ENCODE results near the gene SMIM17.
"Not testable (repeated sequence)": the region's sequence is repeated elsewhere in the genome, so short reads cannot be mapped to it uniquely, and the experiment has no call there.

The SMIM17 gene

GRCh38 chr19:56670961-56671612 is 28.1 kb downstream of the SMIM17 start:
- H3K4me3 ChIP-seq (ENCODE audit: low read depth, low read length), result no peak overlapping the region
- TF ChIP-seq CTCF (IDR thresholded peaks at IDR 0.05; ENCODE audit: low read depth, low read length), result no peak
- DNase-seq, result no peak

GRCh38 chr19:56671613-56671994 is 28.6 kb downstream of the SMIM17 start, which contains the start of gene ZNF835:
ZNF835 (minus strand) TSS chr19:56671757; CDS start chr19:56665198, 6,559 bp downstream.
- no peak for TF ChIP-seq CTCF (IDR thresholded peaks at IDR 0.05; ENCODE audit: low read depth, low read length)
- H3K36me3 ChIP-seq, result no peaks in the 10 kb centered on the region
- no peak for DNase-seq
- no peaks in the 10 kb centered on the region for H3K4me1 ChIP-seq
- H3K4me3 ChIP-seq (ENCODE audit: low read depth, low read length), result no peak within 1 kb of the TSS
- no peaks in the 10 kb centered on the region for H3K27me3 ChIP-seq
- no peaks in the 10 kb centered on the region; the same call in 1 of the 2 replicates for H3K9me3 ChIP-seq

More at GRCh38 chr19:56670961-56671612, 28.1 kb downstream of the SMIM17 start:
- no peaks in the 10 kb centered on the region; the same call in 1 of the 2 replicates for H3K9me3 ChIP-seq
- no peaks in the 10 kb centered on the region for H3K4me1 ChIP-seq
- no peaks in the 10 kb centered on the region for H3K27me3 ChIP-seq
- H3K36me3 ChIP-seq, result no peaks in the 10 kb centered on the region

GRCh38 chr19:56672610-56673009 is 29.7 kb downstream of the SMIM17 start:
- not testable (repeated sequence) for H3K27me3 ChIP-seq; H3K4me3 ChIP-seq (ENCODE audit: low read depth, low read length); H3K4me1 ChIP-seq; H3K9me3 ChIP-seq; DNase-seq; H3K36me3 ChIP-seq

GRCh38 chr19:56678205-56678604 is 35.2 kb downstream of the SMIM17 start:
- no peak for DNase-seq
- no peak for TF ChIP-seq CTCF (IDR thresholded peaks at IDR 0.05; ENCODE audit: low read depth, low read length)
- H3K4me3 ChIP-seq (ENCODE audit: low read depth, low read length), result no peak overlapping the region
- no peaks in the 10 kb centered on the region for H3K27me3 ChIP-seq
- H3K9me3 ChIP-seq, result no peaks in the 10 kb centered on the region; the same call in 1 of the 2 replicates
- H3K4me1 ChIP-seq, result no peaks in the 10 kb centered on the region
- no peaks in the 10 kb centered on the region for H3K36me3 ChIP-seq

GRCh38 chr19:56681702-56682101 is 38.7 kb downstream of the SMIM17 start:
- no peak overlapping the region for H3K4me3 ChIP-seq (ENCODE audit: low read depth, low read length)
- no peaks in the 10 kb centered on the region for H3K4me1 ChIP-seq
- no peaks in the 10 kb centered on the region for H3K36me3 ChIP-seq
- DNase-seq, result no peak
- no peaks in the 10 kb centered on the region for H3K27me3 ChIP-seq
- TF ChIP-seq CTCF (IDR thresholded peaks at IDR 0.05; ENCODE audit: low read depth, low read length), result no peak
- H3K9me3 ChIP-seq, result no peaks in the 10 kb centered on the region

GRCh38 chr19:56683116-56683515 is 40.2 kb downstream of the SMIM17 start:
- Histone ChIP-seq H3K27me3 (no peaks in the 10 kb centered on the region), H3K4me1 (no peaks in the 10 kb centered on the region), H3K9me3 (no peaks in the 10 kb centered on the region), H3K36me3 (no peaks in the 10 kb centered on the region), H3K4me3 (ENCODE audit: low read depth, low read length) (no peak overlapping the region)
- TF ChIP-seq CTCF (IDR thresholded peaks at IDR 0.05; ENCODE audit: low read depth, low read length), result no peak
- DNase-seq, result no peak
